Measurements from ENCODE around the gene EP400.

Gene EP400

DNA sequence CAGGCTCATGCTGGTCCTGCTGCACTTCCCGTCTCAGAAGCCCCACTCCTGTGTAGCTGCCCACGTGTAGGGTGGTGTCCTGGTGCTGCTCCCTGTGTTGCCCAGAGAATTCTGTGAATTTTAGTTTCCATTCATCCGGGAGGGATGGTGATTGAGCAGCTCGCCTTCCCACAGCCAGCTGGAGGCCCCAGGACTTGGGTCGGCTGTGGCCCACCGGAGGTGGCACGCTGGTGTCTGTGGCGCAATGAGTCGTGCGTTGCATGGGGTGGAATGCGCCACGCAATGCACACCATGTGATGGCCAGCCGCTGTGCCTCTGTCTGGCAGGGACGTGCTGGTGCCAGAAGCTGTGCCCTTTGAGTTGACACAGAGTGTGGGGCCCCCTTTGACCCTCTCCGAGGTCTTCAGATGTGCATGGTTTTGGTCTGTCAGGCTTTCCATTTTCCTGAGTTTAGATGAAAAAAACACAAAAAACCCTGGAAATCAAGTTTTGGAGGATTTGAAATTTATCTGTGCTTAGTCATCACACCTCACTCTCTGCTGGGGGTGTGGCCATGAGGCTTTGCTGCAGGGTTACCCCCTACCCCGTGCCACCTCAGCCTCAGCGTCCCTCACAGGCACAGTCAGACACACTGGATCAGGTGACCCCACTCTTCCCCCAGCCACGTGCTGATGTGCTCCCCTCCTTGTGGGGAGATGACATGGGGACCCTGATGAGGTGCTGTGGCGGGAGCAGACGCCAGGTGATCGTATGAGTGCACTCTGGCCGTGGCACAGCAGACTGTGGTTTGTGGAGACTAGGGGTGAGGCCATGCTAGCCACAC is 64.6 kb downstream of the EP400 start:
- Mint-ChIP-seq H3K36me3 (peaks cover 56% of the 10 kb centered on the region), H3K27me3 (no peaks in the 10 kb centered on the region), H3K4me1 (no peaks in the 10 kb centered on the region), H3K9me3 (no peaks in the 10 kb centered on the region), H3K4me3 (no peak overlapping the region), H3K27ac (no peak overlapping the region)
- CTCF ChIA-PET: no interaction called here
- DNase-seq: no peak

DNA sequence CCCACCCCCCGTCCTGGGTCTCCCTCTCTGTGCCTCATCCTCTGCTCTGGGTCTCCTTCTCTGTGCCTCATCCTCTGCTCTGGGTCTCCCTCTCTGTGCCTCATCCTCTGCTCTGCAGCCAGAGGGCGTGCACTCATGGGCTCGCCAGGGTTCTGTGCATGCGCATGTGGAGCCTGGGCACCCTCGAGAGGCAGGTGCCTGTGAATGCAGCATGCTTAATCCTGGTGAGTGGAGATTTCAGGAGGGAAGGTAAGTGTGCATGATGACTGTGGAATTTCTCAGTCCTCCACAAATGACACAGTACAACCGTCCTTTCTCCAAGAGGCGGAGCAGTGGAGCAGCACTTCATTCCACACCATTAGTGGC is 65.2 kb downstream of the EP400 start:
- H3K9me3 Mint-ChIP-seq: no peaks in the 10 kb centered on the region
- H3K4me3 Mint-ChIP-seq: no peak overlapping the region
- H3K27me3 Mint-ChIP-seq: no peaks in the 10 kb centered on the region
- peak overlapping the region; percentile 14 for H3K27ac Mint-ChIP-seq
- H3K4me1 Mint-ChIP-seq: no peaks in the 10 kb centered on the region
- peaks cover 56% of the 10 kb centered on the region for H3K36me3 Mint-ChIP-seq
- CTCF ChIA-PET: no interaction called here
- DNase-seq: no peak

DNA sequence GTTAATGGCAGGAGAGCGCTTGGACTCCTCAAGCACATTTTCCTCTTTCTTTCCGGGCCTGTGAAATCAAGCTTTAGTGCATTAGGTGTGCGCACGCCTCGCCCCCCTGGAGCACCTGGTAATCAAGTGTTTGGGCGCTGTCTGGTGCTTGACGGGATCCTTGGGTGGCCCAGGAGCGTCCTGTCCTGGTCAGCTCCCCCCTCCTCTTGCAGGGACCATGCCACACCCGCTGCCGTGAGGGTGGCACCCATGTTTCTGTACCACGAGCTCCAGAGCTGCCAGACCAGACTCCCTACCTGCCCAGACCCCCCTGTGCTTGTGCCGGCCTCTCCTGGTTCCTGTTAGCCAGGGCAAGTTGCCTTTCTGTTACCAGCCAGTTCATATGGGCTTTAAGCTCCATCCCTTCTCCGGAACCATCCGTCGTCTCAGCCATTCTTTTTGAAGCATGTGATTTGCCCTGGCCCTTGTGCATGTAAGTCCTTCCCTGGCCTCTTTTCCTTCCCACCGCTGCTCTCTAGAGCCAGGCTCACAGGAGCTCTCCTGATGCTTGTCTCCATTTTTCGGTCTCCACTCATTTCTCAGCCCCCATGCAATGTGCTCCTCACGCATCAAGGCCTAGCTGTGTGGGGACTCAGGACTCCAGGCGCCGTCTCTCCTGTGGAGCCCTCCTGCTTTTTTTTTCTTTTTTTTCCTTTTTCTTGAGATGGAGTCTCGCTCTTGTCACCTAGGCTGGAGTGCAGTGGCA is 66.1 kb downstream of the EP400 start:
- Mint-ChIP-seq H3K27ac (no peak overlapping the region), H3K9me3 (no peaks in the 10 kb centered on the region), H3K4me3 (no peak overlapping the region), H3K4me1 (no peaks in the 10 kb centered on the region), H3K27me3 (no peaks in the 10 kb centered on the region), H3K36me3 (peaks cover 59% of the 10 kb centered on the region)
- DNase-seq: no peak
- CTCF ChIA-PET: no interaction called here

DNA sequence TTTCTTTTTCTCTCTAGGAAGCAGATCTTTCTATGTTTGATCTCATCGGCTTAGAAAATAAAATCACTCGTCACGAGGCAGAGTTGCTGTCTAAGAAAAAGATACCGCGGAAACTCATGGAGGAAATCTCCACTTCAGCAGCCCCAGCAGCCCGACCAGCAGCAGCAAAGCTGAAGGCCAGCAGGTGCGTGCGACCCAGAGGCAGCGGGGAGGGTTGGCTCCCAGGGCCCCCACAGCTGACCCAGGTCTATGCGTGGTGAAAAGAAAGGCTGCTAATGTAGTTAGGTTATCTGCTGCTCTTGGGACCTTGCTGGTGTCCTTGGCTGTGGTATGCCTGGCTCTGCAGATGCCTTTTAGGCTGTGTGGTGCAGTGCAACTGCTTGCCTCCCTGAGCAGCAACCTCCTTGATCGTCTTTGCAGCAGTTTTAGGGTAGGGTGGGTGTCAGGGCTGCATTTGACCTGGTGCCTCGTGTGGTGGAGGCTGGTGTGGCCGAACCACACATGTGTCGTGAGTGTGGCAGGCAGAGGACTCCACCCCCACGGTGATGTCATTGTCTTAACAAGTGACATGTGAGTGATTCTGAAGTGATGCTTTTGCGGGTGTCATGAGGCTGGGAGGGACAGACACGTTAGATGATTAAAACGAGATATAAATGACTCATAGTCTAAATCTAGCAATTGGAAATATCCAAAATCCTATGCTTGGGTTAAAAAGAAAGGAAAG is 68.6 kb downstream of the EP400 start:
- H3K27ac Mint-ChIP-seq: no peak overlapping the region
- H3K27me3 Mint-ChIP-seq: no peaks in the 10 kb centered on the region
- CTCF ChIA-PET: no interaction called here
- H3K36me3 Mint-ChIP-seq: peaks cover 52% of the 10 kb centered on the region
- H3K9me3 Mint-ChIP-seq: no peaks in the 10 kb centered on the region
- no peak overlapping the region for H3K4me3 Mint-ChIP-seq
- DNase-seq: no peak
- no peaks in the 10 kb centered on the region for H3K4me1 Mint-ChIP-seq

DNA sequence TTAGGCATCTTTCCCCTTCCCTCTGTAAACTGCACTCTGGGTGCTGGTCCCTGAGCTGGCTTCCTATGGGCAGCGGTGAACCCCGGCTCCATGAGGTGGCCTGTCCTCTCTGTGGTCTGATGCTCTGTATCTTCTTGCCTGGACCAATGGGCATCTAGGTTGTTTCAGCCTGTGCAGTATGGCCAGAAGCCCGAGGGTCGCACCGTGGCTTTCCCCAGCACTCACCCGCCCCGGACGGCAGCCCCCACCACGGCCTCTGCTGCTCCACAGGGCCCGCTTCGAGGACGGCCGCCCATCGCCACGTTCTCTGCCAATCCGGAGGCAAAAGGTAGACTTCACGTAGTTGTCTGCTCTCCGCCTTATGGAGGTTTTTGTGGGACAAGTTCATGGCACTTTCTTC is 70.1 kb downstream of the EP400 start:
- Mint-ChIP-seq H3K4me1 (no peaks in the 10 kb centered on the region), H3K27me3 (no peaks in the 10 kb centered on the region), H3K36me3 (peaks cover 48% of the 10 kb centered on the region), H3K9me3 (no peaks in the 10 kb centered on the region), H3K4me3 (no peak overlapping the region), H3K27ac (no peak overlapping the region)
- CTCF ChIA-PET: no interaction called here
- no peak for DNase-seq

DNA sequence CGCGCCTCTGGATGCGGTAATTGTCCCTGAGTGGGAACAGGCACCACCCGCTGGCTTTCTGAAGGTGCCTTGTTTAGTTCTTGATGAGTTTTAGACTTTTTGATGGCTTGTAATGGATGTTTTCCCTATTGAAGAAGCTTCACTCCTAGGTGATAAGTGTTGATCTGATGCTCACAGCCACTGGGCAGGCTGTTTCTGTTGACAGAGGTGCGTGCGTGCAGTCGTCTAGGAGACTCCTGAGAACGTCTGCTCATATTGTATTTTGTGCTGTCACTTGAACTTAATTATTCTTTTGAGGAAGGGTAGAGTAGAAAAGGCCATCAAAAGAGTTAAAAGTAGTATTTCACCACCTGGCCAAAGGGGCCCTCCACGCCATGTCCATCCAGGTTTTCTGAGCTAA is 70.5 kb downstream of the EP400 start:
- Mint-ChIP-seq H3K4me1 (no peaks in the 10 kb centered on the region), H3K4me3 (no peak overlapping the region), H3K9me3 (no peaks in the 10 kb centered on the region), H3K27ac (no peak overlapping the region), H3K36me3 (peaks cover 49% of the 10 kb centered on the region), H3K27me3 (no peaks in the 10 kb centered on the region)
- DNase-seq: no peak
- CTCF ChIA-PET: no interaction called here

DNA sequence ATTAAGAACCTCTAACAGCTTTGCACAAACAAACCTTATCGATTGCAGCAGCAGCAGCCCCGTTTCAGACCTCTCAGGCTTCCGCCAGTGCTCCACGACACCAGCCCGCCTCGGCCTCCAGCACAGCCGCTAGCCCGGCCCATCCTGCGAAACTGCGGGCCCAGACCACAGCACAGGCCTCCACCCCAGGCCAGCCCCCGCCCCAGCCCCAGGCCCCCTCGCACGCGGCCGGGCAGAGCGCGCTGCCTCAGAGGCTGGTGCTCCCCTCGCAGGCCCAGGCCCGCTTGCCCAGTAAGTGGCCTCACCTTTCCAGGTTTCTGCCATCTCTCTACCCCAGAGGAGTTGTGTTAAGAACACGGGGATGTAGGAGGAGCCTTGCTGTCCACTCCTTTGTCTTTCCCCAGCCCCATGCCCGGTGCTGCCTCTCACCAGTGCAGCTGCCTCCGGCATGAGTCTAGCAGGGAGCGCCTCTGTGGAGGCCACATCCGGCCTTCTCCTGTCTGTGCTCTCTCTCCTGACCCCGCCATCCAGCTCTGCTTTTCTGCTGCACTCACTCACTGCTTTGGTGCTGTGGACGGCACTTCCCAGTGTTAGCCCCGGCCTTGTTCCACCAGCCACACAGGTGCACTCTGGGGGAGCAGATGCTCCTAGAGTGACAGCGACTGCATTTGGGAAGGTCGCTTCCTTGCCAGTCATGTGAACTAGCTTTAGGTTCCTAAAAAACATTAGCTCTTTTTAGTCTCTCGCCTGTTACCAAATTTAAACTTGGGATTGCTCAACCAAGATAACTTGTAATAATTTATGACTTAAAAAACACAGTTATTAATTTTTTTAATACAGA is 71.5 kb downstream of the EP400 start:
- Mint-ChIP-seq H3K36me3 (peaks cover 49% of the 10 kb centered on the region), H3K4me3 (no peak overlapping the region), H3K4me1 (no peaks in the 10 kb centered on the region), H3K9me3 (no peaks in the 10 kb centered on the region), H3K27ac (no peak overlapping the region), H3K27me3 (no peaks in the 10 kb centered on the region)
- CTCF ChIA-PET: no interaction called here
- DNase-seq: no peak

DNA sequence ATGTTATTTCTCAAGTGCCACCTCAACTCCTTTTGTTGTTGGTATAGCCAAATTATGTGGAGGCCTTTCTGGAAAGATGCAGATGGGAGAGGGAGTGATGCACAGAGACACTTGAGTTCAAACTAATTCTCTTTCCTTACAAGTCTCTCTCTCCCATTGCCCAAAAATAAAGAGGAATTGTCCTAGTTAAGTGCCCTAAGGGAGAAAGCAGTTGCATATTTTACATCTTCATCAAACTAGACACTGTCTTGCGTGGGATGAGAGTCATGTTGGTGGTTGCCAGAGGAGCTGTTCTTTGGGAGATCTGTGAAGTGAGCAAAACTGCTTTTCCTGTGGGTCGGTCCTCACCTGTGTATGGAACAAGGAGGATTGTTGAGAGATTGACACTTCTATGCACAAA is 72.2 kb downstream of the EP400 start:
- H3K36me3 Mint-ChIP-seq: peaks cover 50% of the 10 kb centered on the region
- H3K4me1 Mint-ChIP-seq: no peaks in the 10 kb centered on the region
- no peak overlapping the region for H3K4me3 Mint-ChIP-seq
- H3K9me3 Mint-ChIP-seq: no peaks in the 10 kb centered on the region
- CTCF ChIA-PET: no interaction called here
- no peak overlapping the region for H3K27ac Mint-ChIP-seq
- no peak for DNase-seq
- no peaks in the 10 kb centered on the region for H3K27me3 Mint-ChIP-seq

DNA sequence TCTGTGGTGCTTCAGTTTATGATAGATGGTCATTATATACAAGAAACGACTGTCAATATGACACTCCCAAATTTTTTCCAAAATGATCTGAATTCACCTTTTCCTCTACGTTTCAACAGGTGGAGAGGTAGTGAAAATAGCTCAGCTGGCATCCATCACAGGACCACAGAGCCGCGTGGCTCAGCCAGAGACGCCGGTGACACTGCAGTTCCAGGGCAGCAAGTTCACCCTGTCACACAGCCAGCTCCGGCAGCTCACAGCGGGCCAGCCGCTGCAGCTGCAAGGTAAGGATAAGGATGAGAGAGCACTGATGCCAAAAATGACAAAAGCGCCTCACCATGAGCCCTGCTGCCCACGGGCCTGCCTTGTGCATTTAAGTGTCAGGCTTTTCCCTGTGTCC is 73.9 kb downstream of the EP400 start:
- no peaks in the 10 kb centered on the region for H3K4me1 Mint-ChIP-seq
- no peak overlapping the region for H3K27ac Mint-ChIP-seq
- H3K27me3 Mint-ChIP-seq: no peaks in the 10 kb centered on the region
- no peaks in the 10 kb centered on the region for H3K9me3 Mint-ChIP-seq
- peaks cover 44% of the 10 kb centered on the region for H3K36me3 Mint-ChIP-seq
- DNase-seq: no peak
- CTCF ChIA-PET: no interaction called here
- no peak overlapping the region for H3K4me3 Mint-ChIP-seq

DNA sequence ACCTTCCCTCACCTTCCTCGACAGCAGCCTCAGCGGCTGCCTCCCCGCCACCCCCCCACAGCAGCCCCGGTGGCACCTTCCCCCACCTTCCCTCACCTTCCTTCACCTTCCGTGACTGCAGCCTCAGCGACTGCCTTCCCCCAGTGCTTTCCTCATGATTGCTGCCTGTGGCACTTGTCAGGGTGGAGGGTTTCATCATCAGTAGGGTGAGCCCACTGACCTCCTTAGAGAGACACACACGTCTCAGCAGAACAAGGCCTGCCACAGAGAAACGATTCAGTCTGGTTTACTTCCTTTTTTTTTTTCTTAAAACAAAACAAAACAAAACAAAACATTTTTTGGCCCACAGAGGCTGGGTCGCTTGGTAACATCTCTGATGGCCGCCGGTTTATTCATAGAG is 75.0 kb downstream of the EP400 start:
- no peaks in the 10 kb centered on the region for H3K27me3 Mint-ChIP-seq
- H3K4me1 Mint-ChIP-seq: no peaks in the 10 kb centered on the region
- H3K4me3 Mint-ChIP-seq: no peak overlapping the region
- H3K27ac Mint-ChIP-seq: peak overlapping the region; percentile 8
- peaks cover 51% of the 10 kb centered on the region for H3K36me3 Mint-ChIP-seq
- DNase-seq: no peak
- CTCF ChIA-PET: no interaction called here
- no peaks in the 10 kb centered on the region for H3K9me3 Mint-ChIP-seq

DNA sequence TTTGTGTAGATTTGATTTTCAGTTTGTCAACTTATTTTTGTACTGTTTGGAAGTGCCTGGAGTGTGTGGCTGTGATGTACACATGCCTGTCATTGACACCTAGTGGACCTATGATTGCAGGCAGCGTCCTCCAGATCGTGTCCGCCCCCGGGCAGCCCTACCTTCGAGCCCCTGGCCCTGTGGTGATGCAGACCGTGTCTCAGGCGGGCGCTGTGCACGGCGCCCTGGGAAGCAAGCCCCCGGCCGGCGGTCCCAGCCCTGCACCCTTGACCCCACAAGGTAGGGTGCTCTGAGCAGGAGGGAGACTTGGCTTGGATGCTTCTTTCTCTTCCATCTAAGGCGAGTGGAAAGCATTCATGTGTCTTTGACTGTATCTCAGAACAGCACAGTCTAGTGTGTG is 75.8 kb downstream of the EP400 start:
- no peak for DNase-seq
- H3K4me3 Mint-ChIP-seq: no peak overlapping the region
- CTCF ChIA-PET: no interaction called here
- no peaks in the 10 kb centered on the region for H3K4me1 Mint-ChIP-seq
- no peaks in the 10 kb centered on the region for H3K9me3 Mint-ChIP-seq
- H3K27ac Mint-ChIP-seq: no peak overlapping the region
- no peaks in the 10 kb centered on the region for H3K27me3 Mint-ChIP-seq
- H3K36me3 Mint-ChIP-seq: peaks cover 52% of the 10 kb centered on the region

DNA sequence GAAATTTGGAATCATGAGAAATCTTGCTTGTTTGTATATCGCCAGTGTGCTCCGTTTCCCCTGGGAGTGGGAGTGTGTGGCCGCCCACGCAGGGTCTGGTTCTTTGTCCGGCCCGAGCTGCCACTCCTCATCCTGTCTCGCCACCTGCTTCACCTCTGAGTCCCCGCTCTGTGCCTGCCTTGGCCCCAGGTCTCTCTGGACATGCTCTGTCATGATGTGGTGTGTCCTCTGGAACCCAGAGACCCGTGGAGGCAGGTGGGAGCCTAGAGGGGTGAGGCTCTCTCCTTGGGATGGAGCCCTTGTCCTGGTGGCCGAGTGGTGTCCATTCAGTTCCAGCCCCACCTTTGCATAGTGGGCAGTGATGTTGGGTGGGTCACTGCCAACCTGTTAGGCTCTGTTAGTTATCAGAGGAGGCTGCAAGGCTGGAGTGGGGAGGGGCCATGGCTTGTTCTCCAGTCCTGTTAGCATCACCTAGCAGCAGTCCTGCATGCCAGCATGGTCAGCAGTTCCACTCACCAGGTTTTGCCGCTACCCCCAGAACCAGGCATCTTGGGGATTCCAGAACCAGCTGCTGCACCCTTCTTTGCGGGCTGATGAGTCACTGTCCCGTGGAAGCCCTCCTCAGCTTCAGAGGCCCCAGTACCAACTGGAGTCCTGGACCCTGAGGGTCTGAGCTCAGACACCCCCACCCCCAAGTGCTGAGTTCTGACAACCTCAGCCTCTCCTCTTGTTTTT is 76.5 kb downstream of the EP400 start:
- no peaks in the 10 kb centered on the region for H3K9me3 Mint-ChIP-seq
- H3K36me3 Mint-ChIP-seq: peaks cover 54% of the 10 kb centered on the region
- no peak overlapping the region for H3K4me3 Mint-ChIP-seq
- no peaks in the 10 kb centered on the region for H3K27me3 Mint-ChIP-seq
- CTCF ChIA-PET: no interaction called here
- H3K4me1 Mint-ChIP-seq: no peaks in the 10 kb centered on the region
- DNase-seq: no peak
- no peak overlapping the region for H3K27ac Mint-ChIP-seq

DNA sequence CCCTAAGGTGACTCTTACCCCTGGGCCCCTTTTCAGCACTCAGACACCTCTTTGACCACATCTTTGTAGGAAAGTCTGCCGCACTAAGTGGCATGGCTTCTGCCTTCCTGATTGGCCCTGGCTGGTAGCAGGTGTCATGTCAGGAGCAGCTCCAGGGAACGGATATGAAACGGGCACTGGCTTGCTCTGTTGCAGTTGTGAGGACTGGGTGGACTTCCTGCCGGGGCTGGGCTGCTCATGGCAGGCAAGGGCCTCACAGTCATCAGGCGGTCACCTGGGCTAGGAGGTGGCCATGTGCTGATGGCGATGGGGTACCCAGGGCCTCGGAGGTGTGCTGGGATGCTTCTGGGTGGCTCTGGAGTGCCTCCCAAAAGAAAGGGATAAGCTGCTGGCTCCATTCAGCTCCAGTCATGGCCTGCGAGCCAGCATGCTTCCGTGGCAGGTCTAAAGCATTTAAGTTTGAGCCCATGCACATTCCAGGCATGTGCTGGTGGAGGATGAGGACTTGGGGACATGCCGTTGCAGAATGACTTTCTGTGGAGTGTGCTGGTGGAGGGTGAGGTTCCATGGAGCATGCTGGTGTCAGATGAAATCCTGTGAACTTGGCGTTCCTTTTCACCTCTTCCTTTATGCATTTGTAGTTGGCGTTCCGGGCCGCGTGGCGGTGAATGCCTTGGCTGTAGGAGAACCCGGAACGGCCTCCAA is 77.2 kb downstream of the EP400 start:
- no peak for DNase-seq
- H3K9me3 Mint-ChIP-seq: no peaks in the 10 kb centered on the region
- H3K27me3 Mint-ChIP-seq: no peaks in the 10 kb centered on the region
- H3K4me3 Mint-ChIP-seq: no peak overlapping the region
- no peak overlapping the region for H3K27ac Mint-ChIP-seq
- CTCF ChIA-PET: no interaction called here
- H3K4me1 Mint-ChIP-seq: no peaks in the 10 kb centered on the region
- peaks cover 53% of the 10 kb centered on the region for H3K36me3 Mint-ChIP-seq
